Glutamatergic neuron (in vitro differentiated cells): ENCODE results near the gene KCTD5. TPM values are rescaled to one million over a fixed set of nuclear protein-coding genes. Genes with fewer than 3 reads are reported as not detected.
"Not testable (repeated sequence)": the region's sequence is repeated elsewhere in the genome, so short reads cannot be mapped to it uniquely, and the experiment has no call there.

Source experiments
- DNase-seq: peaks from one replicate; pipeline ENCODE4 v3.0.0; 2022
- H3K27ac Mint-ChIP-seq: one replicate; pipeline ENCODE4 v1.8.0; 2020; ENCODE audit warnings: mild to moderate bottlenecking, mixed read lengths, inconsistent platforms; ENCODE audit not compliant: unreplicated experiment
- H3K27me3 Mint-ChIP-seq: one replicate; pipeline ENCODE4 v1.8.0; 2020; ENCODE audit warnings: mild to moderate bottlenecking, moderate library complexity, mixed read lengths, inconsistent platforms; ENCODE audit not compliant: unreplicated experiment
- H3K36me3 Mint-ChIP-seq: one replicate; pipeline ENCODE4 v1.8.0; 2020; ENCODE audit warnings: mild to moderate bottlenecking, mixed read lengths, inconsistent platforms; ENCODE audit not compliant: unreplicated experiment
- H3K4me1 Mint-ChIP-seq: one replicate; pipeline ENCODE4 v1.8.0; 2020; ENCODE audit warnings: mild to moderate bottlenecking, low read depth, mixed read lengths, inconsistent platforms; ENCODE audit not compliant: unreplicated experiment
- H3K4me3 Mint-ChIP-seq: one replicate; pipeline ENCODE4 v1.8.0; 2020; ENCODE audit warnings: mild to moderate bottlenecking, mixed read lengths, inconsistent platforms; ENCODE audit not compliant: unreplicated experiment
- H3K9me3 Mint-ChIP-seq: one replicate; pipeline ENCODE4 v1.8.0; 2020; ENCODE audit warnings: mild to moderate bottlenecking, moderate library complexity, mixed read lengths, inconsistent platforms; ENCODE audit not compliant: unreplicated experiment
- CTCF ChIP-seq: fragments of 200-600 bp; sonication (generic); IDR thresholded peaks from one replicate; pipeline ENCODE4 v1.5.0; 2021; ENCODE audit not compliant: partially characterized antibody, unreplicated experiment
- total RNA-seq: library from RNA; stranded (reverse); fragmentation: NEBNext Ultra II Directional; extraction: Animal tissue kit (Norgen Biotek cat#: 25700); gene quantifications from one replicate; pipeline ENCODE4 v1.2.1, GENCODE V29; 2021; ENCODE audit not compliant: unreplicated experiment

Gene KCTD5
- total RNA-seq, 1 donor from 2014 or later: 41.2 TPM

- no peak for DNase-seq
- Mint-ChIP-seq H3K27me3 (peaks cover 2% of the 10 kb centered on the region), H3K9me3 (peaks cover 5% of the 10 kb centered on the region), H3K27ac (no peak overlapping the region), H3K4me3 (no peak overlapping the region), H3K4me1 (peaks cover 3% of the 10 kb centered on the region), H3K36me3 (no peaks in the 10 kb centered on the region)
- TF ChIP-seq CTCF: no peak
Observed at GRCh38 chr16:2656985-2657384, 25.3 kb upstream of the KCTD5 start.

GRCh38 chr16:2657803-2658202 lies 24.5 kb upstream of the KCTD5 start:
- not testable (repeated sequence) for H3K27me3 Mint-ChIP-seq, DNase-seq, H3K36me3 Mint-ChIP-seq, H3K9me3 Mint-ChIP-seq, H3K4me3 Mint-ChIP-seq, H3K4me1 Mint-ChIP-seq, H3K27ac Mint-ChIP-seq

- not testable (repeated sequence) for DNase-seq, H3K9me3 Mint-ChIP-seq, H3K4me3 Mint-ChIP-seq
Observed at GRCh38 chr16:2659560-2659959, 22.8 kb upstream of the KCTD5 start.

GRCh38 chr16:2660014-2660662 lies 22.2 kb upstream of the KCTD5 start:
- H3K9me3 Mint-ChIP-seq, H3K27me3 Mint-ChIP-seq, H3K27ac Mint-ChIP-seq, DNase-seq, H3K36me3 Mint-ChIP-seq, H3K4me3 Mint-ChIP-seq, H3K4me1 Mint-ChIP-seq: not testable (repeated sequence)

More at GRCh38 chr16:2659560-2659959, 22.8 kb upstream of the KCTD5 start:
- not testable (repeated sequence) for H3K36me3 Mint-ChIP-seq, H3K4me1 Mint-ChIP-seq, H3K27me3 Mint-ChIP-seq, H3K27ac Mint-ChIP-seq

- not testable (repeated sequence) for H3K36me3 Mint-ChIP-seq, H3K9me3 Mint-ChIP-seq, H3K27me3 Mint-ChIP-seq, H3K4me1 Mint-ChIP-seq, H3K4me3 Mint-ChIP-seq, H3K27ac Mint-ChIP-seq
- TF ChIP-seq CTCF: peak; percentile 71
- peak; percentile 49 for DNase-seq
Observed at GRCh38 chr16:2660755-2661373, 21.5 kb upstream of the KCTD5 start.

- TF ChIP-seq CTCF: no peak
- no peak overlapping the region for H3K27ac Mint-ChIP-seq
- H3K4me1 Mint-ChIP-seq: peaks cover 6% of the 10 kb centered on the region
- H3K36me3 Mint-ChIP-seq: no peaks in the 10 kb centered on the region
- no peak overlapping the region for H3K4me3 Mint-ChIP-seq
- H3K9me3 Mint-ChIP-seq: peaks cover 5% of the 10 kb centered on the region
- no peak for DNase-seq
- H3K27me3 Mint-ChIP-seq: no peaks in the 10 kb centered on the region
Observed at GRCh38 chr16:2663553-2664546, 18.5 kb upstream of the KCTD5 start.
